ENCODE results near the gene TLX3.

TLX3 gene

DNA sequence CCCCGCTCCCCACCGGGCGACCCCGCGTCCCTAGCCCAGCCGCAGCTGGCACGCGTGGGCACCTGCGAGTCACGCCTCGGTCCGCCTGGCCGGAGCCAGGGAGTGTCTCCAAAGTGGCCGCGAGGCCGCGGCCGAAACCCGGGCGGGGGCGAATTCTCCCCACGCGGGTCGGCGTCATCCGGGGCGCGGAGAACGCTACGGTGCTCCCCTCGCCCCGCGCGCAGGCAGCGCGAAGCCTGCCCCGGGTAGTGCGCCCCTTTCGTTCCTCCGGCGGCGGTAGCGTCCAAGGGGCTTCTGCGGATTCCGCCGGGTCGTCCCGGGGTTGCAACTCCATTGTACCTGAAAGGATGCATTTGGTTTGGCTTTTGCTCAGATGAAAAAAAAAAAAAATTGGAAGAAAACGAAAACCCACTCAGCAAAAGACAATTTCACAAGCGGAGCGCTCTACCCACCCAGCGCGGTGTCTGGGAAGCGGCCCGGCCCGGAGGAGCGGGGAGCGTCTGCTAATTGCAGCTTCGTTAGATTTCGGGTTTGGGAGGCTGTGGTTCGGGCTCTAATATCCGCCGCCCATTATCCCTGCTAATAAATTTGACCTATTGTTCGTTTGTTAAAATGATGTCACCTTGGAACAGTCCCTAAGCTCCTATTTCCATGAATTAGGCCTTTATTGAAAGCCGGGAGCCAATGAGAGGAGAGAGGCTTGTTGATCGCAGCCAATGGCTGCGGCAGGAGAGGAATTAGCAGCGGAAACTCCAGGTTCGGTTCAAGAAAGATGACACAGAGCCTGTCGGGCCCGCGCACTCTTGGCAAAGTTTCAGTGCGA lies at the start of gene TLX3:
Gene TLX3, plus strand, starts transcription at position 796 of the 823 bp plus-strand sequence. CDS start 118 bp downstream, outside the sequence.
- TF ChIP-seq, protein P1, sequence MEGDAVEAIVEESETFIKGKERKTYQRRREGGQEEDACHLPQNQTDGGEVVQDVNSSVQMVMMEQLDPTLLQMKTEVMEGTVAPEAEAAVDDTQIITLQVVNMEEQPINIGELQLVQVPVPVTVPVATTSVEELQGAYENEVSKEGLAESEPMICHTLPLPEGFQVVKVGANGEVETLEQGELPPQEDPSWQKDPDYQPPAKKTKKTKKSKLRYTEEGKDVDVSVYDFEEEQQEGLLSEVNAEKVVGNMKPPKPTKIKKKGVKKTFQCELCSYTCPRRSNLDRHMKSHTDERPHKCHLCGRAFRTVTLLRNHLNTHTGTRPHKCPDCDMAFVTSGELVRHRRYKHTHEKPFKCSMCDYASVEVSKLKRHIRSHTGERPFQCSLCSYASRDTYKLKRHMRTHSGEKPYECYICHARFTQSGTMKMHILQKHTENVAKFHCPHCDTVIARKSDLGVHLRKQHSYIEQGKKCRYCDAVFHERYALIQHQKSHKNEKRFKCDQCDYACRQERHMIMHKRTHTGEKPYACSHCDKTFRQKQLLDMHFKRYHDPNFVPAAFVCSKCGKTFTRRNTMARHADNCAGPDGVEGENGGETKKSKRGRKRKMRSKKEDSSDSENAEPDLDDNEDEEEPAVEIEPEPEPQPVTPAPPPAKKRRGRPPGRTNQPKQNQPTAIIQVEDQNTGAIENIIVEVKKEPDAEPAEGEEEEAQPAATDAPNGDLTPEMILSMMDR (IDR thresholded peaks at IDR 0.05): no peak
- TF ChIP-seq ZFX (IDR thresholded peaks at IDR 0.05; ENCODE audit: borderline replicate concordance): no peak
- H3K27ac ChIP-seq: no peak within 1 kb of the TSS

DNA sequence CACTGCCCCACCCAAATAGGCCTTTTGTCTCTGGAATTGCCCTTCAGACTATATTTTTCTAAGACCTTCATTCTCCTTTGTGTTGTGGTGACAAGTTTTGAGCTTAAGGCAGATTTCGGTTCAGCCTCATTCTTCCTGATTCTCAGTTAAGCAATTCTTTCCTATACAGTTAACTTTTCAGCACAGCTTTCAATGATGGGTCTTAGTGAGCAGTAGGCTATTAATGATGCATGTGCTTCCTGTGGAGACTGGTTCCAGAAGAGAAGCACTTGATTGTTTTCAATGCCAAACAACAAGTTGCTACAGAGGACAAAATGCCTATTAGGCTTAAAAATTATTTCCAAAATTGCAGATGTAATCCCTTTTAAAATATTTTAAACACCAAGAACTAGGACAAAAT lies 47.7 kb upstream of the TLX3 start:
- H3K27ac ChIP-seq: no peak overlapping the region
- TF ChIP-seq, protein P1 (IDR thresholded peaks at IDR 0.05): no peak
- TF ChIP-seq ZFX (IDR thresholded peaks at IDR 0.05; ENCODE audit: borderline replicate concordance): no peak

DNA sequence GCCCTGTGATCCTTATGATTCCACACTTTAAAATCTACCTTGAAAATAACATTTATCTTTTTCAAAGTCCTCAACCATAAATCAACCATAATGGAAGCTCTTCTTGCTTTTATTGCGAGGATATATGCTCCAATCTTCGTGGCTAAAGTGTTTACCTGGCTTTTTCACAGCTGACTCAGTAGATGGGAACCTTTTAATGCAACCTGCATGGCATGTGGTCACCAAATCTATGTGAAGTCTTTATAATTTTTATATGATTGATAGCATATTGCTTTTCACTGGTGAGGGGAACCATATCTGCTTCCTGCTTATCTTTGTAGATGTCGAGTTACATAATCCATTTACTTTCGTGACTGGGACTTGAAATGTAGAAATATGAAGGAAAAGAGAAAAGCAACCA lies 47.1 kb upstream of the TLX3 start:
- H3K27ac ChIP-seq: no peak overlapping the region
- TF ChIP-seq, protein P1 (IDR thresholded peaks at IDR 0.05): no peak
- TF ChIP-seq ZFX (IDR thresholded peaks at IDR 0.05; ENCODE audit: borderline replicate concordance): no peak

DNA sequence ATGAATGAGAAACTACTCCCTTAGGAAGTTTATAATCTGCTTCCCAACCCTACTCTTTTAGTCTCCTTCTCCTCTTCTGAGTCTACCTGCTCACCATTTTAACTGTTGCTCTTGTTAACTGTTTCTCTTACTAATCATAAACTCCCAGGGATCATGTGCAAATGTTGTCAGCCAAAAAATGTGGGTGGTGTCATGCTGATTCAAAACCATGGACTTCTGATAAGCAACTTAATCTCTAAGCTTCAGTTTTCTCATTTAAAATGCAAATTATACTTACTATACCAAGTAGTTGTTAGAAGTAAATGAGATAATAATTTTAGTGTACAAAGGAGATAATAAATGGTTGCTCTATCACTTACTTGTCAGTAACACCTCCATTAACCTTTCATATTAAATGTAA lies 45.9 kb upstream of the TLX3 start:
- no peak overlapping the region for H3K27ac ChIP-seq
- no peak for TF ChIP-seq ZFX (IDR thresholded peaks at IDR 0.05; ENCODE audit: borderline replicate concordance)
- TF ChIP-seq, protein P1 (IDR thresholded peaks at IDR 0.05): no peak

DNA sequence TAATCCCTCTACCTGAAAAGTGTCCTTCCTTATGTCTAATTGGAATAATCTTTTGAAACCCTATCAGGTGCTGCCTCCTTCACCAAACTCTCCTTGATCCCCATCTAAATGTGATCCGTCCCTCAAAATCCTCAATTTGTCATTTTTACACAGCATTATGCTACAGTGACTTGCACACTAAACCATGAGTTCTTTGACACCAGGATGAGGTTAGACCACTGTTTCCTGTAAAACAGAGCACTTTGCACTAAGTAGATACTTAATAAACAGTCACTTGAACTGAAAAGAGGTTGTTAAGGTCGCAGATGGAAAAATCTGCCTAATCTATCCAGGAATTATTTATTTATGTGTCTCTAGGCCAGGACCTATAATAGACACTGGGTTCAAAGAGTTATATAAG lies 44.2 kb upstream of the TLX3 start:
- TF ChIP-seq, protein P1 (IDR thresholded peaks at IDR 0.05): no peak
- TF ChIP-seq ZFX (IDR thresholded peaks at IDR 0.05; ENCODE audit: borderline replicate concordance): no peak
- no peak overlapping the region for H3K27ac ChIP-seq

DNA sequence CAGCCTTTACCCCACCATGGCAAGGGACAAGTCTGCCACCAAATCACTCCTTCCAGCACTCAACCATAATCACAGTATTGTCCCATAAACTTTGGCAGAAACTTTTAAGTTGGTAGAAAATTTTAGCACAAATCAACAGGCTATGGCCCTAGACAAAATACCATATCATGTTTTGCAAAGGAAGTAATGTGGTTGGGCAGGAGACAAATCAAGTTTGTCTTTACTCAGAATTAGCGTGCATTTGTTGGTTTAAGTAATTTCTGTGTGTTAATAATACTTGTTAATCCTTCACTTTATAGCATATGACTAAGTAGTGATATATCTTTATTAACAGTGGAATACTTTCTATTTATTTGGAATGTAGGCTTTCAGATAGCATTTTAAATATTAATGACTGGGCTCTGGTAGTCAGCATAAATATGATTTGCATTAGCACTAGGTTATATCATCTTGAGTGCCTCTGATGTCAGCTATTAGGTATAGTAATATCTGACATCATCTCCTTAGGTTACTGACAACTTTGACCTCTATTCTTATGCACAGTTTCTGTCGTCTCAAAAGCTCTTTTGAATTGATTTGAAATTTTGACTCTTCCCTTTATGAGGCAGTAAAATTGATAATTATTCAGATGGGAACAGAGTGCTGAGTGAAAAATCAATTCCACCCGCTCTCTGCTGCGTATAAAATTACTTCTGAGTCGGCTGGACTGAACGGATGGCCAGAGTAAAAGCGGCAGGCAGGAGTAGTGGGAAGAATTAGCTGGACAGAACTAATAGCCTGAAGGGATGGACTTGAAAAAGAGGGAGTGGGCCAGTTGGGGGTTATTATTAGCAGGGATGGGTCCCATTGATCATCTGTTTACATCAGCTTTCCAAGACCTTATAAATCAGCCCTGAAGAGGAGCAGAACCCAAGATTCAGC lies 40.1 kb upstream of the TLX3 start:
- no peak for TF ChIP-seq ZFX (IDR thresholded peaks at IDR 0.05; ENCODE audit: borderline replicate concordance)
- TF ChIP-seq, protein P1 (IDR thresholded peaks at IDR 0.05): no peak

More for the DNA sequence above, 40.1 kb upstream of the TLX3 start:
- no peak overlapping the region for H3K27ac ChIP-seq

Data from 22Rv1 (cell line).